ENCODE measurements around the gene HRH1.

- TF ChIP-seq CTCF (IDR thresholded peaks at IDR 0.05) (no peak), SIN3A (IDR thresholded peaks at IDR 0.05; ENCODE audit: borderline replicate concordance, insufficient read depth, low read depth, low read length) (no peak), POLR2AphosphoS5 (IDR thresholded peaks at IDR 0.05; ENCODE audit: low read depth, low read length) (no peak), REST (IDR thresholded peaks at IDR 0.05; ENCODE audit: insufficient read depth in 1 of 2, low read depth in 2 of 2, low read length in 1 of 2) (no peak), TCF7L2 (IDR thresholded peaks at IDR 0.05; ENCODE audit: low read depth, low read length) (no peak)
Measured at GRCh38 chr3:11211531-11212298, 57.4 kb downstream of the HRH1 start.

Data from Panc1 (cell line).